Testis (tissue), 3 donors: ENCODE measurements around the gene MYBPH. TPM values are rescaled to one million over a fixed set of nuclear protein-coding genes. Genes with fewer than 3 reads are reported as not detected.

Experiments
- DNase-seq: peaks from one replicate; pipeline ENCODE4 v3.0.0-alpha.2; 2019
- H3K27ac ChIP-seq, 2 donors: fragments of 200-600 bp; sonication (generic); one replicate each; pipeline ENCODE4 v1.5.1; 2019
- H3K27me3 ChIP-seq: fragments of 200-600 bp; sonication (generic); one replicate; pipeline ENCODE4 v1.5.1; 2019
- H3K36me3 ChIP-seq: fragments of 200-600 bp; sonication (generic); one replicate; pipeline ENCODE4 v1.5.1; 2017; ENCODE audit warnings: low read depth; ENCODE audit errors: missing control alignments
- H3K4me1 ChIP-seq: fragments of 200-600 bp; sonication (generic); one replicate; pipeline ENCODE4 v1.5.1; 2019
- H3K4me3 ChIP-seq, 2 donors: fragments of 200-600 bp; sonication (generic); one replicate each; pipeline ENCODE4 v1.5.1; 2017 to 2019
- H3K9me3 ChIP-seq: fragments of 200-600 bp; sonication (generic); one replicate; pipeline ENCODE4 v1.5.1; 2017
- POLR2A ChIP-seq: fragments of 450-650 bp; IDR thresholded peaks from one replicate; pipeline ENCODE4 v1.6.1; 2017; ENCODE audit warnings: antibody characterized with exemption, mild to moderate bottlenecking, moderate library complexity
- WGBS, 2 donors: methylation state at CpG; one replicate each; pipeline ENCODE4 v1.1.5; 2018; 5-methylcytosine and 5-hydroxymethylcytosine counted together
- intact Hi-C: fragments of 100-400 bp; cut with DNase I; formaldehyde crosslinking; loops from one replicate; pipeline ENCODE4 v1.15.1; 2023; ENCODE audit warnings: low total_unique reads
- polyA plus RNA-seq: library from polyadenylated mRNA; stranded (reverse); fragments of 350-450 nt; fragmentation: Illumina TruSeq; extraction: RNeasy Lipid Tissue Mini Kit (QIAGEN cat#74804); gene quantifications from one replicate; pipeline ENCODE4 v1.2.3, GENCODE V29; 2014; ENCODE audit warnings: low read depth, low replicate concordance; ENCODE audit not compliant: insufficient read depth
- total RNA-seq, 2 donors: library from RNA; depleted of rRNA; stranded (reverse); fragments of >200 nt; gene quantifications; one replicate each; pipeline ENCODE4 v1.2.3, GENCODE V29; 2016
- TF ChIP-seq, protein P1 (sequence below), 3 experiments: fragments of 450-650 bp in 2 of 3; fragments of 200-600 bp in 1 of 3; sonication (generic) in 1 of 3; IDR thresholded peaks; one replicate each; pipeline ENCODE4 v1.5.1; 2016 to 2019; ENCODE audit warnings: antibody characterized with exemption in 3 of 3, mild to moderate bottlenecking in 2 of 3, moderate library complexity in 1 of 3

MYBPH gene
- total and polyA plus RNA-seq, 3 donors from 2014 or later, result 0.16 to 2.9 (median 0.25) TPM

DNA sequence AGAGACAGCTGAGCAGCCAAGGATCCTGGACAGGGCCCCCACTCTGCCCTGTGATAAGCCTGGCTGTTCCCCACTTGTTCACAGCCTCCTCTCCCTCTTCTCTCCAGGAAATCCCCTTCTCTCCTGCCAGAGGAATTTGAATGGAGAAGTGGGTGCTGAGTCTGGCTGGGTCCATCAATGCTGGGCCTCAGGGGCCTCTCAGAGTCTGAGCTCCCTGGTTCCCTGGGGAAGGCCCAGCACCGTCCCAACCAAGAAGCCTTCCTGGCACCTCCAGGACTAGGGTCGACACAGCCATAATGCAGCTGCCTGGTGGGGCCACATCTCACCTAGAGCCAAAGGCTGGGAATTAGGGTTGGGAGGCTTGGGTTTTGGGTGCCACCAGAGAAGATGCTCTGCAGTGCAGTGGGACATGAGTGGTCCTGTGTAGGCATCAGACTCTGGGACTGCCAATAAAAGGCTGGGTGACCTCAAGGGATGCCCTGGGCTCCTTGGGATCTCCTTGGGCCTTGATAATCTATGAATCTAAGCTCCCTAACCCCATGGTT is 2.5 kb downstream of the MYBPH start:
- Histone ChIP-seq H3K4me1 (peaks cover 28% of the 10 kb centered on the region), H3K27ac (no peak overlapping the region), H3K36me3 (no peaks in the 10 kb centered on the region), H3K9me3 (no peaks in the 10 kb centered on the region), H3K27me3 (no peaks in the 10 kb centered on the region), H3K4me3 (no peak overlapping the region)
- DNase-seq, result no peak
- TF ChIP-seq POLR2A, result no peak
- TF ChIP-seq, protein P1, sequence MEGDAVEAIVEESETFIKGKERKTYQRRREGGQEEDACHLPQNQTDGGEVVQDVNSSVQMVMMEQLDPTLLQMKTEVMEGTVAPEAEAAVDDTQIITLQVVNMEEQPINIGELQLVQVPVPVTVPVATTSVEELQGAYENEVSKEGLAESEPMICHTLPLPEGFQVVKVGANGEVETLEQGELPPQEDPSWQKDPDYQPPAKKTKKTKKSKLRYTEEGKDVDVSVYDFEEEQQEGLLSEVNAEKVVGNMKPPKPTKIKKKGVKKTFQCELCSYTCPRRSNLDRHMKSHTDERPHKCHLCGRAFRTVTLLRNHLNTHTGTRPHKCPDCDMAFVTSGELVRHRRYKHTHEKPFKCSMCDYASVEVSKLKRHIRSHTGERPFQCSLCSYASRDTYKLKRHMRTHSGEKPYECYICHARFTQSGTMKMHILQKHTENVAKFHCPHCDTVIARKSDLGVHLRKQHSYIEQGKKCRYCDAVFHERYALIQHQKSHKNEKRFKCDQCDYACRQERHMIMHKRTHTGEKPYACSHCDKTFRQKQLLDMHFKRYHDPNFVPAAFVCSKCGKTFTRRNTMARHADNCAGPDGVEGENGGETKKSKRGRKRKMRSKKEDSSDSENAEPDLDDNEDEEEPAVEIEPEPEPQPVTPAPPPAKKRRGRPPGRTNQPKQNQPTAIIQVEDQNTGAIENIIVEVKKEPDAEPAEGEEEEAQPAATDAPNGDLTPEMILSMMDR (IDR thresholded peaks at IDR 0.05), result no peak
- intact Hi-C loops, result no loop called here
- WGBS, 2 donors, result 89% methylated on average over 2 of the region's 2 CpGs; no CpG with 5 or more reads in 1 of the 2 donors

DNA sequence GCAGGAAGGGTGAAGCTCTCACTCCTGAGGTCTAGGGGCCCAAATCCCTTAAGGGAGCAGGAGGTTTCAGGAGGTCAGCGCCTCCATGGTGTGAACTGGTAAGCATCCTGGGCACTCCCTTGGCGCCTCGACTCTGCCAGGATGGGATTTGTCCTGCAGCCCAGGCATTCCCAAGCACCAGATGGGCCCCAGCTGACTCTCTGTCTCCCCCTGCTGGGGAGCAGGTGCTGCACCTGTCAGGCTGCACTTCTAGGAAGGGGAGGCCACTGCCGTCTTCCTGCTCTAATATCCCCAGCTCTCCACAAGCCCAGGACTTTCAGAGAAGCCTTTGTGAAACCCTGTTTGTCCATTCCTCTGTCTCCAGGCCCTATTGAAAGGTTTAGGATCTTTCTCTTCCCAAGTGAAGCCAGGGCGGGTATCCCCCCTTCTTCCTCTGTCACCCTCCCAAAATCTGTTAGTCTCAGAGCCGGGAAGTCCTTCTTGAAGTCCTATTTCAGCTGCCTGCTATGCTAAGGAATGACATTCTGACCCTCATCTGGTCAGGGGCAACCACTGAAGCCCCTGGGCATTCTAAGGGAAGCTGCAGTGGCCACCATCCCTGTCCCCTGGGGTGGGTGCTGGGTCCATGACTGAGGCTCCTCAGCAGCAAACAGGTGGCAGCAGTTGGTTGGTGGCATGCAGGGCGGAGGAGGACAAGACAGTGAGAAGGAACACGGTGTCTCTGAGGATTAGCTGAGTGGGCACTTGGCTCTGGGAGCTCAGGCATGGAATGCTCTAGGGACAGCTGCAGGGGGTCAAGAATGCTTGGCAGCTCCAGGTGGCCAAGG is 3.2 kb downstream of the MYBPH start:
- Histone ChIP-seq H3K36me3 (no peaks in the 10 kb centered on the region), H3K4me1 (peaks cover 26% of the 10 kb centered on the region), H3K27ac (no peak overlapping the region), H3K27me3 (no peaks in the 10 kb centered on the region), H3K4me3 (no peak overlapping the region), H3K9me3 (no peaks in the 10 kb centered on the region)
- TF ChIP-seq POLR2A, result no peak
- TF ChIP-seq, protein P1 (IDR thresholded peaks at IDR 0.05), result peak; percentile 74 to 80 (median 74)
- intact Hi-C loops, result no loop called here
- 62 to 72% methylated on average over 8 of the region's 8 CpGs for WGBS, 2 donors
- peak; percentile 73 for DNase-seq

DNA sequence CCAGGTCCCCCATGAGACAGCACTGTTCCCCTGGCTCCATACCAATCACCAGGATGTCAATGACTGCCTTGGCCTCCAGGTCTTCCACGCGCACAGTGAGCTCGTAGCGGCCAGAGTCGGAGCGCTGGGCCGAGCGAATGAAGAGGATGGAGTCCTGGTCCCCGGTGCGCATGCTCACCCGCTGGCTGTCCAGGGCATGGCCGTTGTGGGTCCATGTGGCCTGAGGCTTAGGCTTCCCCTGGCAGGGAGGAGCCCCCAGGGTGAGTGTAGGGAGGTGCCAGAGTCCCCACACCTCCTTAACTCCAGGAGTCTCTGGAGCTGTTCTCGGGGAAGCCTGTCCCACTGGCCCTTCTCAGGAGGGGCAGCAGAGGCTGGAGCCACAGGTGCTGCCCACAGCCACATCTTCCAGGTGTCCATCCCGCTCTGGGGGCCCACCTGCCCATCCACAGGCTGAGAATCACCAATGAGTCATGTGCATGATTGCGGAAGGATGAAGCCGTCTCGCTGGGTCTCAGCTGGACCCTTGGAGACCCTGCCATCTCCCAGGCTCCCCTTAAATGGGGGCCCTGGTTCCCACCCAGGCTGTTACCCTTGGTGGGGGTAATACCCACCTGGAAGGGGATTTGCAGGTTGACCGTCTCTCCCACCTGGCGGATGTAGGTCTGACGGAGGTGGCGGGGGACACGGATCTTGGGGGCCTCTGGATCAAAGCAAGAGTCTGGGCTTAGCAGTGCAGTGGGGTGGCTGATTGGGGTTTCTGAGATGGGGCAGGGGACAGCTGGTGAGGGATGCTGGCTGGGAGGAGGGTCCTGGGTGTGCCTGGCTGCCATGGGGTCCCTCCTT is 4.1 kb downstream of the MYBPH start:
- Histone ChIP-seq H3K27ac (no peak overlapping the region), H3K4me1 (peaks cover 24% of the 10 kb centered on the region), H3K4me3 (no peak overlapping the region), H3K36me3 (no peaks in the 10 kb centered on the region), H3K9me3 (no peaks in the 10 kb centered on the region), H3K27me3 (no peaks in the 10 kb centered on the region)
- DNase-seq, result no peak
- 93 to 97% methylated on average over 12 to 22 of the region's 22 CpGs for WGBS, 2 donors
- TF ChIP-seq, protein P1 (IDR thresholded peaks at IDR 0.05), result no peak
- TF ChIP-seq POLR2A, result no peak
- intact Hi-C loops, result no loop called here

DNA sequence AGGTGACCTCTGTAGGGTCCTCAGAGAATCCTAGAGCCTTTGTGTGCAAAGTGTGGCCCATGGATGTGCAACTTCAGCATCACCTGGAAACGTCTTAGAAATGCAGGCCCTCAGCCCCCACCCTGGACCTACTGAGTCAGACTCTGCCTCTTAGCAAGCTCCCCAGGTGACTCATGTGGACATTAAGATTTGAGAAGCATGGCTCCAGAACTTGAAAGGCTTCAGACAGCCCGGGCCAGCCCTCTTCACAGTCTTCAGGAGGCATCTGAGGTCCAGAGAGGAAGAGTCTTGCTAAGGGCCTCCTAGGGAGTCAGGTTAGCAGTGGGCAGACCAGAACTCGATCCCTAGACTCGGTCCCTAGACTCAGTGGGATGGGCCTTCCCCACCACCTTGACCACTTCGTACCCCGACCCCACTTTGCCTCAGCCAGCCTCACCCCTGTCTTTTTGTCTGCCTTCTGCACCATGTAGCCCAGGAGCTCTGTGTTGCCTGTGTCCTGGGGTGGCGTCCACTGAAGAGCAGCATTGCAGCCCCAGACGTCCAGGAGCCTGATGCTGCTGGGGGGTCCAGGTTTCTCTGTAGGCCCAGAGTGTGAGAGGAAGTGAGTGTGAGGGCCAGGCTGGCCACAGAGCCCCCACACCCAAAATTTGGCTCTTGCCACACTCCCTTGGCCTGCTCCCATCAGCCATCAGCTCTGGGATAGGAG is 4.8 kb downstream of the MYBPH start:
- intact Hi-C loops, result no loop called here
- Histone ChIP-seq H3K27me3 (no peaks in the 10 kb centered on the region), H3K4me1 (peaks cover 19% of the 10 kb centered on the region), H3K27ac (no peak overlapping the region), H3K36me3 (no peaks in the 10 kb centered on the region), H3K9me3 (no peaks in the 10 kb centered on the region), H3K4me3 (no peak overlapping the region)
- 90 to 91% methylated on average over 5 to 8 of the region's 8 CpGs for WGBS, 2 donors
- DNase-seq, result no peak
- TF ChIP-seq, protein P1 (IDR thresholded peaks at IDR 0.05), result no peak
- no peak for TF ChIP-seq POLR2A
